T-helper 22 cell (primary cell): ENCODE data around the gene KCNB1.

Experiments used
- DNase-seq: peaks from one replicate; pipeline ENCODE4 v3.0.0-alpha.2; 2020; ENCODE audit warnings: low read depth

The KCNB1 gene

DNA sequence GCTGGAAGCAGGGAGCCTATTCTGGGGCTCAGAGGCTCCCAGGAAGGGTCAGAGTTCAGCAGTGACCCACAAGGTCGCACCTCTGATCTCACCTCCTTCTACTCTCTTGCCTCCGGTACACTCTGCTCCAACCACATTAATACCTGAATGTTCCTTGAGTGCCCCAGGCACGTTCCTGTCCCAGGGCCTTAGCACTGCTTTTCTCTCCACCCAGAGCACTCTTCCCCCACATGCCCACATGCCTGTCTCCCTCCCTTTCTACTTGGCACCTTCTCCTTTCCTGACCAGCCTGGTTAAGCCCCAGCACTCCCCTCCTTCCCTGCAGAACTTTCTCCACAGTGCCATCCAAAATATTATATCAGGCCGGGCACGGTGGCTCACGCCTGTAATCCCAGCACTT, 13.4 kb downstream of the KCNB1 start:
- DNase-seq = no peak

- DNase-seq = no peak
These were observed 14.1 kb downstream of the KCNB1 start for GRCh38 chr20:49468412-49468811.

DNA sequence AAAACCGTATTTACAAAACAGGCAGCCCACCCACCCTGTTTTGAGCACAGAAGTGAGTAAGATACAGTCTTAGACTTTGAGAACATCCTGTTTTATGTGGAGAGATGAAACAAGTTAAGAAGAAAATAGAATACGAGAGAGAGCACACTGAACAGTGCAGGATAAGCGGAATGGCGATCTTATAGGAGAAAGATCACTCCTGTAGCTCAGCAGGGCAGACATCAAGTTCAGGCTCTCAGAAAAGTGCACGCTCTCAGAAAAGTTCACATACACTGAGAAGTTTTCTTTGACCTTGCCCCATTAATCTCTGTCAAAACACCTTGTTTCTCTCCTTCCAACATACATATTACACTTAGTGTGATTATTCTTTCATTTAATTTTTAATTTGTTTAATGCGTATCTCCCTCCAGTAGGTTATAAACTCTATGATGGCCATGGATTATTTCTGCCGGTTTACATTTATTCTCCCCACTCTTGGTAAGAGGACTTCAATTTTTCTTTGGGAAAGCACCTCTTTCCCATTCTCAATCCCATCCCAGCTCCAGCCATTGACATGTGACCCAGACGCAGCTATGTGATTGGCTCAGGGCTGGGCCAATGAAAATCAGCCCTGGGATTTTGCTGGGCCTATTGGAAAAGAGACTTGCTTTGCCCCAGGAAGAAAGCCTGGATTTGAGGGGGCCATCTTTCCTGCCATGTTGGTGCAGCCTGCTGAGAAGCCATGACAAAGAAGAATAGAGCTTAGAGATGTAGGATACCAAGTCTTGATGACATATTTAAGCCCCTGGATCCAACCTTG, 16.2 kb downstream of the KCNB1 start:
- DNase-seq = no peak

- DNase-seq = no peak
These were observed 17.9 kb downstream of the KCNB1 start for GRCh38 chr20:49464556-49464955.

DNA sequence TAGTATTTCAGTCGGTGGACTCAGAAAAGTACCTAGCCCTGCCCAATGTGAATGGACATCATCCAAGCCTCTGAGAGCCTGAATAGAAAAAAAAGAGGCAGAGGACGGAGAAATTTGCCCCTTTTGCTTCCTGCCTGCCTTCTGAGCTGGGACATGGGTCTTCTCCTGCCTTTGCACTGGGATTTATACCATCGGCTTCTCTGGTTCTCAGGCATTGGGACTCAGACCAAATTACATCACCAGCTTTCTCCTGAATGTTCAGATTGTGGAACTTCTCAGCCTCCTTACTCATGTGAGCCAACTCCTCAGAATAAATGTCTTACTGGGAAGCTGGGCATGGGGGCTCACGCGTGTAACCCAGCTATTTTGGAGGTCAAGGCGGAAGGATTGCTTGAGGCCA, 19.8 kb downstream of the KCNB1 start:
- DNase-seq = no peak

DNA sequence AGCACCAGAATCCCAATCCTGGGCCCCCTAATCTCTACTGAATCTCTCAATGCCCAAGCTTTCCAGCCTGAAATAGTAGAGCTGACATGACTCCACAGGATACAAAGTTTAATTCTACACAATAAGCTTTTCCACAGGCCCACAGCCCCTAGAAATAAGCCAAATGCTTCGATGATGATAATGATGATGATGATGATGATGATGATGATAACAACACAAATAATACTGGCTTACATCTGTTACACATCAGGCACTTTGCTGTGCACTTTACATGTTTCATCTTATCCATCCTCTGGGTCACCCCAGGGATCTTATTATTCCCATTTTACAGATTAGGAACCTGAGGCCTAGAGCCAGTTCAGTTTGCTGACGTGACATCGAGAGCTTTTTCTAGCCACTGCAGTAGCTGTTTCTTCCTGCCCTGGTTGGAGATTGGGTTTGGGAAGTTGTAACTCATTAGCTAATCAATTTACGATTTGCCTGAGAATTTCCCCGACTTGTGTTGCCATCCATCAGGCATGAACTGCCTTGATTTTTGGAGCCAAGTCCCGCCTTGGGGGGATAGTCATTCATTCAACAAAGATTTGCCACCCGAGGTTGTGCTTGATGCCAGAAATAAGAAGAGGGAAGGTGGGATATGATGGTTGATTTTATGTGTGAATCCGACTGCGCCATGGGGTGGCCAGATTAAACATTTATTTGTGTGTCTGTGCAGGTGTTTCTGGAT, 20.4 kb downstream of the KCNB1 start:
- no peak for DNase-seq

- DNase-seq = no peak
These were observed 21.6 kb downstream of the KCNB1 start for GRCh38 chr20:49460916-49461315.

DNA sequence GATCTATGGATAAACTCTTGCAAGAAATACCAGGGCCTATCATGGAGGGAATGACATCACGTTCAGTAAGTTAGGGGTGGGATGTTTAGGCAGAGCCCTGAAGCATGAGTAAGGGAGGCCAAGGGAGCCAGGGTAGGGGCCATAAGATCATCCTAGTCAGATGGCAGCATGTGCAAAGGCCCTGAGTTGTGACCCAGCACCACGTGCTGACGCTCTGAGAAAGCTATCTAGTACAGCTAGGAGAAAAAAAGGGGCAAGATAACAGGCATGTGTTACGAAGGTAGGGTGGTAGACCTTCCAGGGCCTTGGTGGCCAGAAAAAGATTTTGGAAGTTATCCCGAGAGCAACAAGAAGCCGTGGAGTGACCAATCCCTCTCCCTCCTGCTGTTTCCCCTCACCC, 22.3 kb downstream of the KCNB1 start:
- DNase-seq = no peak

GRCh38 chr20:49459684-49460083, 22.8 kb downstream of the KCNB1 start:
- DNase-seq = no peak

- DNase-seq = no peak
These were observed 25.0 kb downstream of the KCNB1 start for GRCh38 chr20:49457444-49457843.

DNA sequence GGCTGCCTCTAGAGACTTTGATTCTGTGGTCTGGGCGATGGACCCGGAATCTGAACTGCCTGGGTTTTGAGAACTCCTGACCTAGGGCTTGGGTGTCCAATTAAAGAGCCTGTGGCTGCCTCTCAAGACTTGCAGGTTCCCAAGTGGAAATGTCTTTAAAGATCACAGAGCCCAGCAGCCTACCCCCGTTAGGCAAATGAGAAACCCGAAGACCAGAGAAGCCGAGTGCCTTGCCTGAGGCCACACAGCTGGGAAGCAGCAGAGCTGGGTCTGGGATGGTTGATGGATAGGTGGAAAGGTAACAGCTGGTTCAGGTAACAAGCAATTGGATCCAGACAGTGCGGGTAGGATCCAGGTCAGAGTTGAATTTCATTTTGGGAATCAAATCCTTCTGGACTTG, 25.8 kb downstream of the KCNB1 start:
- DNase-seq = no peak

GRCh38 chr20:49455691-49456090, 26.8 kb downstream of the KCNB1 start:
- no peak for DNase-seq

DNA sequence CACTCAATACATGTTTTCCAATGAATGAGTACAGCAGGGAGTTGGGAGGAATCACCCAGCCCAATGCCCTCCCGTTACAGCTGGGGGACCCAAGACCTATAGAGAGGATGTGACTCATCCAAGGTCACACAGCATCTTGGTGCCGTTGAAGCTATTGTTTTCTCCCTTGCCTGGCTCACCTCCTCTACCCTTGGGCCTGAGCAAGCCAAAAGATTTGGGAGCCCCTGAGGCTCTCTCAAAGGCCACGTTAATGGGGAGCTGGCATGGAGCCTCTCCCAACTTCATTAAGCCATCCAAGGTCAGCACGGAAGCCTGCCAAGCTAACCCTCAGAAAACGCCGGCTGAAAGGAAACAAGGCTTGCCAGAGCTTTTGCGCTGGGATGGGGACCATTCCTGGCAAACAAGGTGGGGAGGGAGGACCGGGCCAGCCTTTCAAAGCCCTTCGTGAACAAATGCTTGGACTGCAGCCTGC, 30.4 kb downstream of the KCNB1 start:
- no peak for DNase-seq

GRCh38 chr20:49450281-49450721, 32.2 kb downstream of the KCNB1 start:
- no peak for DNase-seq

- DNase-seq = no peak
These were observed 33.6 kb downstream of the KCNB1 start for GRCh38 chr20:49448917-49449316.

DNA sequence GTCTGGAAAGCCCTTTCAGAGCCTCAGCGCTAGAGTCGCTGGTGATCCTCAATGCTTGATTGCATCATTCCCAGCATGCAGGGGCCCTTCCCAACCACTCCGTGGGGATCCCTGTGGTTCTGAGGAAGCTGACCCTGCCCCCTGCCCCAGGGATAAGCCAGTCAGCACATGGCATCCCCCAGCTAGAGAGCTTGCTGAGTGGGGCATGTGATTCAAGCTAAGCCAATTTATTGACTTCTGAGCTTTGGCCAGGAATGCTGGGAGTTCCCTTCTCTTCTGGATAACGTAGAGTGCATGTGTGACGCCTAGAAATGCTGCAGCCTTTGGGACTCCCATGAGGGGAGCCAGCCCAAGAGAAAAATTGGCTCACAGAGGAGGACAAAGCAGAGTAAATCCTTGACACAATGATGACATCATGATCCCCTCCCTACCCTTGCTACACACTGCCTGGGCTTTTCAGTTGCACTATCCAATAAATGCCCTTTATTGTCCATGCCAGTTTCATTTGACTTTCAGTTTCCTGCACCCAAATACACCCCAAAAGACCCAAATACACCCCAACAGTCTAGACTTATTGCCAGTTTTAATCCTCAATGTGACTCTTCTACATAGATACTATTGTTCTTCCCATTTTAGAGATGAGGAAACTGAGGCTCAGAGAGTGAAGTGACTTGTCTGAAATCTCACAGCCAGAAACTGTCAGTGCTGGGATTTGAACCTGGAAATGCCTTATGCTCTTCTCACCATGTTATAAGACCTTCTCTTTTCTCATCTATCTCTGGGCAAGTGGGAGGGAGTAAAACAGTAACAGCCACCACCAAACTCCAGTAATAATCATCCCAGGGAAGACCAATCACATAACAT, 34.3 kb downstream of the KCNB1 start:
- DNase-seq = no peak

- DNase-seq = no peak
These were observed 35.1 kb downstream of the KCNB1 start for GRCh38 chr20:49447364-49447763.

- no peak for DNase-seq
These were observed 35.7 kb downstream of the KCNB1 start for GRCh38 chr20:49446808-49447207.

GRCh38 chr20:49446080-49446479, 36.4 kb downstream of the KCNB1 start:
- no peak for DNase-seq

GRCh38 chr20:49445176-49445575, 37.3 kb downstream of the KCNB1 start:
- no peak for DNase-seq

DNA sequence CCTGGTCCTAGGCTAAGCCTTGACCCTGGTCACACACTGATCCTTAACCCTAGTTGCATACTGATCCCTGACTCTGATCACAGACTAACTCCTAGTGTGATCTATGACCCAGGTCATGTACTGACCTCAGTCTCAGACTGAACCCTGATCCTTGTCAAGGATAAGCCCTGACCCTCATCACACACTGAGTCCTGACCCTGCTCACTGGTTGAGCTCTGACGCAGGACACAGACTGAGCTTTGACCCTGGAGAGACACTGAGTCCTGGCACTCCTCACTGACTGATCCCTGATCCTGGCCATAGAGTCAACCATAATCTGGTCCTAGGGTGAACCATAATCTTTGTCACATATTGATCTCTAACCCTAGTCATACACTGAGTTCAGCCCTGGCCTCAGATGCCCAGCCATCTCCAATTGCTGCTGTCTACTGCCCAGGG, 37.9 kb downstream of the KCNB1 start:
- DNase-seq = no peak

DNA sequence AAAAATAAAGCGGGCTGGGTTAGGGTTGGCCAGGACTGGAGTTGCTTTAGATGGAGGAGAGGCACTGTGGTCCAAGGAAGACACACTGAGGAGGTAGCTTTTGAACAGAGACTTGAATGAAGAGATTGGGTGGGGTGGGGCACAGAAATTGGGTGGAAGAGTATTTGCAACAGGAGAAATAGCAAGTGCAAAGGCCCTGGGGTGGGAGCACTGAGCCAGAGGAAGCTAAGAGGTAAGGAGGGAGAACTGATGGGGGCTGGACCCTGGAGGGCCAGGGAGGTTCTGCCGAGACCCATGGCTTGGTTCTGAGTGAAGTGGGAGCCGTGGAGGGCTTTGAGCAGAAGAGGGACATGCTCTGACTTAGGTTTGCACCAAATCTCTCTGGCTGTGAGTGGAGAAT, 45.4 kb downstream of the KCNB1 start:
- DNase-seq = no peak
